ENCODE measurements around the gene ADAM15.

Gene ADAM15

GRCh38 chr1:155011004-155011416 lies 40.1 kb upstream of the ADAM15 start:
- TF ChIP-seq, protein P1, sequence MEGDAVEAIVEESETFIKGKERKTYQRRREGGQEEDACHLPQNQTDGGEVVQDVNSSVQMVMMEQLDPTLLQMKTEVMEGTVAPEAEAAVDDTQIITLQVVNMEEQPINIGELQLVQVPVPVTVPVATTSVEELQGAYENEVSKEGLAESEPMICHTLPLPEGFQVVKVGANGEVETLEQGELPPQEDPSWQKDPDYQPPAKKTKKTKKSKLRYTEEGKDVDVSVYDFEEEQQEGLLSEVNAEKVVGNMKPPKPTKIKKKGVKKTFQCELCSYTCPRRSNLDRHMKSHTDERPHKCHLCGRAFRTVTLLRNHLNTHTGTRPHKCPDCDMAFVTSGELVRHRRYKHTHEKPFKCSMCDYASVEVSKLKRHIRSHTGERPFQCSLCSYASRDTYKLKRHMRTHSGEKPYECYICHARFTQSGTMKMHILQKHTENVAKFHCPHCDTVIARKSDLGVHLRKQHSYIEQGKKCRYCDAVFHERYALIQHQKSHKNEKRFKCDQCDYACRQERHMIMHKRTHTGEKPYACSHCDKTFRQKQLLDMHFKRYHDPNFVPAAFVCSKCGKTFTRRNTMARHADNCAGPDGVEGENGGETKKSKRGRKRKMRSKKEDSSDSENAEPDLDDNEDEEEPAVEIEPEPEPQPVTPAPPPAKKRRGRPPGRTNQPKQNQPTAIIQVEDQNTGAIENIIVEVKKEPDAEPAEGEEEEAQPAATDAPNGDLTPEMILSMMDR (IDR thresholded peaks at IDR 0.05; ENCODE audit: unreplicated experiment in 3 of 3) = no peak
- no peaks in the 10 kb centered on the region for H3K36me3 Mint-ChIP-seq (ENCODE audit: low read depth)
- H3K27me3 Mint-ChIP-seq (ENCODE audit: low read depth) = no peaks in the 10 kb centered on the region
- no peaks in the 10 kb centered on the region for H3K9me3 Mint-ChIP-seq
- no peak overlapping the region for H3K27ac Mint-ChIP-seq
- peaks cover 17% of the 10 kb centered on the region for H3K4me1 Mint-ChIP-seq
- no peak overlapping the region for H3K4me3 Mint-ChIP-seq

GRCh38 chr1:155011437-155012025 lies 39.6 kb upstream of the ADAM15 start:
- Mint-ChIP-seq H3K4me1 (peaks cover 16% of the 10 kb centered on the region), H3K36me3 (ENCODE audit: low read depth) (no peaks in the 10 kb centered on the region), H3K4me3 (no peak overlapping the region), H3K9me3 (no peaks in the 10 kb centered on the region), H3K27ac (no peak overlapping the region), H3K27me3 (ENCODE audit: low read depth) (no peaks in the 10 kb centered on the region)
- TF ChIP-seq, protein P1 (IDR thresholded peaks at IDR 0.05; ENCODE audit: unreplicated experiment in 3 of 3) = no peak

- H3K27ac Mint-ChIP-seq = no peak overlapping the region
- no peak overlapping the region for H3K4me3 Mint-ChIP-seq
- no peaks in the 10 kb centered on the region for H3K9me3 Mint-ChIP-seq
- H3K27me3 Mint-ChIP-seq (ENCODE audit: low read depth) = no peaks in the 10 kb centered on the region
- peaks cover 10% of the 10 kb centered on the region for H3K4me1 Mint-ChIP-seq
- TF ChIP-seq, protein P1 (IDR thresholded peaks at IDR 0.05; ENCODE audit: unreplicated experiment in 3 of 3) = no peak
- no peaks in the 10 kb centered on the region for H3K36me3 Mint-ChIP-seq (ENCODE audit: low read depth)
Observed at GRCh38 chr1:155012026-155012546, 39.0 kb upstream of the ADAM15 start.

DNA sequence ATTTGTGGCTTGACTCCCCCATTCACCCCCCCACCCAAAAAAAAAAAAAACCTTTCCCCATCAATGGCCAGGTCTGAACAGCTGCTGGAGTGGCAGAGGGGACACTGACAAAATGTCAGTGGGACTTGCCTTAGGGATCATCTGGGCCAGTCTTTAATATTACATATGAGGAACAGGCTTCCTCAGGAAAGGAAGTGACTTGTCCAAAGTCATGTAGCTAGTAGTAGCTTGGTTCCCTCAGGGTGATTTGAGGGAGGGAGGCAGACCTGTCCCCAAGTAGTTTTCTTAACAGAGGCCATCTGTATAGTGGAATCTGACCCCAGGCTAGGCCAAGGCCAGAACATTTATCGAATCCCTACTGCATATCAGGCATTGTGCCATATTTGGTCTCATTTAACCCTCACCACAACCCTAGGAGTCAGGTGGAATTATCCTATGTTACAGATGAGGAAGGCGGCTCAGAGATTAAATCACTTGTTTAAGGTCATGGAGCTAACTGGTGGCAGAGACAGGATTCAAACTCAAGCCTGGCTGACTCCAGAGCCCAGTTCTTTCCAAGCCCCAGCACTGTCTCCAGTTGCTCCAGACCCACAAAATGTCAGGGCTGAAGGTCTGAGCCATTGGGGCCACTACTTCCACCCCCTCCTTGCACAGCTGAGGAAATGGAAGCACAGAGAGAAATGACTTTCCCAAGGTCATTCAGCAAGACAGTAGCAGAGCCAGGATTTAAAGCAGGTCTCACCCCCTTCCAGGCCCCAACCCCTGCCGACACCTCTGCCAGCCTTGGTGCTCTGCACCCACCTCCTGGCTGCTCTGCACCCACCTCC lies 38.1 kb upstream of the ADAM15 start:
- no peaks in the 10 kb centered on the region for H3K9me3 Mint-ChIP-seq
- H3K36me3 Mint-ChIP-seq (ENCODE audit: low read depth) = no peaks in the 10 kb centered on the region
- H3K27me3 Mint-ChIP-seq (ENCODE audit: low read depth) = no peaks in the 10 kb centered on the region
- peaks cover 10% of the 10 kb centered on the region for H3K4me1 Mint-ChIP-seq
- TF ChIP-seq, protein P1 (IDR thresholded peaks at IDR 0.05; ENCODE audit: unreplicated experiment in 3 of 3) = no peak
- peak overlapping the region in 1 of 3 experiments; percentile 58 for H3K27ac Mint-ChIP-seq
- H3K4me3 Mint-ChIP-seq = no peak overlapping the region

GRCh38 chr1:155013632-155014031 lies 37.5 kb upstream of the ADAM15 start:
- no peaks in the 10 kb centered on the region for H3K9me3 Mint-ChIP-seq
- no peaks in the 10 kb centered on the region for H3K36me3 Mint-ChIP-seq (ENCODE audit: low read depth)
- peaks cover 10% of the 10 kb centered on the region for H3K4me1 Mint-ChIP-seq
- no peaks in the 10 kb centered on the region for H3K27me3 Mint-ChIP-seq (ENCODE audit: low read depth)
- TF ChIP-seq, protein P1 (IDR thresholded peaks at IDR 0.05; ENCODE audit: unreplicated experiment in 3 of 3) = no peak
- peak overlapping the region in 1 of 3 experiments; percentile 21 for H3K27ac Mint-ChIP-seq
- no peak overlapping the region for H3K4me3 Mint-ChIP-seq

Measured in nephron (organoid).